PC-9 (cell line): ENCODE results near the gene GBX2. TPM values are rescaled to one million over a fixed set of nuclear protein-coding genes. Genes with fewer than 3 reads are reported as not detected.

Source experiments
- BruUV-seq: library from RNA; stranded (reverse); fragments of 400-500 nt; replicated peaks from 2 replicates; lab custom pipeline; 2021; lab: Mats Ljungman, UMichigan
- CTCF ChIA-PET: fragments of 300-600 bp; sonication (Branson Sonifier 250); formaldehyde crosslinking; loops from one replicate; lab custom pipeline; 2022; ENCODE audit warnings: antibody characterized with exemption; lab: Charles Lee
- POLR2A ChIA-PET: fragments of 300-600 bp; sonication (Branson Sonifier 250); formaldehyde crosslinking; loops from one replicate; lab custom pipeline; 2022; ENCODE audit warnings: antibody characterized with exemption; ENCODE audit not compliant: unreplicated experiment; lab: Charles Lee
- DNase-seq, 2 experiments: peaks; one replicate each; pipeline versions ENCODE4 v3.0.0 to v3.0.0-alpha.2; 2015 to 2022; ENCODE audit warnings: mixed read lengths in 1 of 2
- H2AFZ ChIP-seq: fragments of 200-600 bp; sonication (generic); 2 replicates; pipeline ENCODE4 v1.8.1; 2017; ENCODE audit warnings: antibody characterized with exemption
- H3F3A ChIP-seq: fragments of 200-600 bp; sonication (generic); 2 replicates; pipeline ENCODE4 v1.8.1; 2017; ENCODE audit warnings: antibody characterized with exemption, mild to moderate bottlenecking, low read depth; ENCODE audit not compliant: insufficient read depth
- H3K27ac ChIP-seq: fragments of 200-600 bp; sonication (generic); 2 replicates; pipeline ENCODE4 v1.6.1; 2016; ENCODE audit warnings: mixed run types
- H3K27me3 ChIP-seq: fragments of 200-600 bp; sonication (generic); 2 replicates; pipeline ENCODE4 v1.6.1; 2016; ENCODE audit warnings: low read depth, mixed run types; ENCODE audit not compliant: insufficient read depth
- H3K36me3 ChIP-seq: fragments of 200-600 bp; sonication (generic); 2 replicates; pipeline ENCODE4 v1.6.1; 2016; ENCODE audit warnings: low read depth, mixed run types
- H3K4me1 ChIP-seq: fragments of 200-600 bp; sonication (generic); replicated peaks from 2 replicates; pipeline ENCODE4 v1.6.1; 2016; ENCODE audit warnings: mixed run types; ENCODE audit not compliant: insufficient read depth
- H3K4me2 ChIP-seq: fragments of 200-600 bp; sonication (generic); 2 replicates; pipeline ENCODE4 v1.6.1; 2017; ENCODE audit warnings: mixed run types
- H3K4me3 ChIP-seq: fragments of 200-600 bp; sonication (generic); 2 replicates; pipeline ENCODE4 v1.6.1; 2016; ENCODE audit warnings: mixed run types
- H3K79me2 ChIP-seq: fragments of 200-600 bp; sonication (generic); 2 replicates; pipeline ENCODE4 v1.6.1; 2017; ENCODE audit warnings: low read depth, mixed run types
- H3K9me2 ChIP-seq: fragments of 200-600 bp; sonication (generic); 2 replicates; pipeline ENCODE4 v1.8.1; 2017; ENCODE audit warnings: mild to moderate bottlenecking; ENCODE audit not compliant: insufficient read depth
- H3K9me3 ChIP-seq: fragments of 200-600 bp; sonication (generic); 2 replicates; pipeline ENCODE4 v1.8.1; 2016; ENCODE audit warnings: low read depth; ENCODE audit not compliant: insufficient read depth
- H4K20me1 ChIP-seq: fragments of 200-600 bp; sonication (generic); 2 replicates; pipeline ENCODE4 v1.8.1; 2017; ENCODE audit not compliant: insufficient read depth
- CTCF ChIP-seq: fragments of 200-600 bp; sonication (generic); conservative IDR thresholded peaks from 2 replicates; pipeline ENCODE4 v1.6.1; 2017; ENCODE audit warnings: mixed run types, antibody characterized with exemption, mild to moderate bottlenecking, moderate library complexity
- EZH2 ChIP-seq: fragments of 200-600 bp; sonication (generic); IDR thresholded peaks from 2 replicates; pipeline ENCODE4 v1.8.0; 2017; ENCODE audit warnings: antibody characterized with exemption, low read depth
- intact Hi-C: fragments of 100-400 bp; cut with micrococcal nuclease; formaldehyde crosslinking; loops from one replicate; pipeline ENCODE4 v1.10.0; 2022; ENCODE audit not compliant: unreplicated experiment
- total RNA-seq: library from RNA; stranded (reverse); gene quantifications from 2 replicates; pipeline ENCODE4 v1.2.3, GENCODE V29; 2021

The GBX2 gene
- total RNA-seq, 1 experiment from 2014 or later = not detected

GRCh38 chr2:236170590-236171165 lies 2.5 kb upstream of the GBX2 start:
- Histone ChIP-seq H3K79me2 (no peaks in the 10 kb centered on the region), H3K27me3 (no peaks in the 10 kb centered on the region), H4K20me1 (no peaks in the 10 kb centered on the region), H3K4me2 (no peak overlapping the region), H3K9me2 (no peaks in the 10 kb centered on the region), H3K9me3 (no peaks in the 10 kb centered on the region), H3K27ac (no peak overlapping the region), H3F3A (peaks cover 3% of the 10 kb centered on the region; the same call in 1 of the 2 replicates), H3K4me3 (no peak overlapping the region), H3K36me3 (no peaks in the 10 kb centered on the region), H2AFZ (no peak overlapping the region), H3K4me1 (no peaks in the 10 kb centered on the region)
- no TSS peak for BruUV-seq
- CTCF ChIA-PET = no interaction called here
- no peak for DNase-seq
- TF ChIP-seq CTCF = no peak
- TF ChIP-seq EZH2 = no peak
- POLR2A ChIA-PET = interaction anchor here (0.6 kb wide), 1 partner anchor 18 kb away, joined by 29 read pairs; no protein-coding TSS in a partner anchor
- intact Hi-C loops = no loop called here

GRCh38 chr2:236169741-236170589 lies 1.8 kb upstream of the GBX2 start:
- no peaks in the 10 kb centered on the region for H3K9me2 ChIP-seq
- H3K27ac ChIP-seq = no peak overlapping the region
- intact Hi-C loops = no loop called here
- ChIA-PET CTCF (no interaction called here), POLR2A (no interaction called here)
- H3K4me1 ChIP-seq = no peaks in the 10 kb centered on the region
- no TSS peak for BruUV-seq
- no peaks in the 10 kb centered on the region for H3K79me2 ChIP-seq
- no peaks in the 10 kb centered on the region for H3K27me3 ChIP-seq
- TF ChIP-seq EZH2 = no peak
- no peak for TF ChIP-seq CTCF
- H2AFZ ChIP-seq = no peak overlapping the region
- peaks cover 4% of the 10 kb centered on the region; the same call in 1 of the 2 replicates for H3F3A ChIP-seq
- no peak overlapping the region for H3K4me3 ChIP-seq
- H3K9me3 ChIP-seq = no peaks in the 10 kb centered on the region
- no peaks in the 10 kb centered on the region for H3K36me3 ChIP-seq
- H3K4me2 ChIP-seq = no peak overlapping the region
- no peaks in the 10 kb centered on the region for H4K20me1 ChIP-seq
- DNase-seq = no peak

- H3K36me3 ChIP-seq = no peaks in the 10 kb centered on the region
- ChIA-PET CTCF (no interaction called here), POLR2A (no interaction called here)
- H3K27me3 ChIP-seq = no peaks in the 10 kb centered on the region
- DNase-seq = no peak
- H3F3A ChIP-seq = peaks cover 4% of the 10 kb centered on the region; the same call in 1 of the 2 replicates
- H3K4me2 ChIP-seq = no peak overlapping the region
- intact Hi-C loops = no loop called here
- H3K9me3 ChIP-seq = no peaks in the 10 kb centered on the region
- no peaks in the 10 kb centered on the region for H3K4me1 ChIP-seq
- no peaks in the 10 kb centered on the region for H3K79me2 ChIP-seq
- H3K4me3 ChIP-seq = no peak overlapping the region
- TF ChIP-seq CTCF = no peak
- no peak for TF ChIP-seq EZH2
- H3K27ac ChIP-seq = no peak overlapping the region
- no peaks in the 10 kb centered on the region for H4K20me1 ChIP-seq
- no peak overlapping the region for H2AFZ ChIP-seq
- BruUV-seq = no TSS peak
- no peaks in the 10 kb centered on the region for H3K9me2 ChIP-seq
Measured at GRCh38 chr2:236169151-236169721, 1.1 kb upstream of the GBX2 start.
